ACC112 (cell line): ENCODE results near the gene GFRA1.

ENCODE experiments used
- H2AFZ ChIP-seq: fragments of 200-600 bp; sonication (generic); one replicate; pipeline ENCODE4 v1.6.0; 2017; ENCODE audit warnings: antibody characterized with exemption, low read length; ENCODE audit not compliant: unreplicated experiment
- H3K27ac ChIP-seq: fragments of 200-600 bp; sonication (generic); 2 replicates; pipeline ENCODE4 v1.5.1; 2014; ENCODE audit warnings: low read depth, mild to moderate bottlenecking, antibody characterized with exemption, low read length, moderate library complexity
- H3K27me3 ChIP-seq: fragments of 200-600 bp; sonication (generic); 2 replicates; pipeline ENCODE4 v1.6.1; 2014; ENCODE audit warnings: mild to moderate bottlenecking, antibody characterized with exemption, low read length, moderate library complexity, mixed read lengths; ENCODE audit not compliant: insufficient read depth
- H3K36me3 ChIP-seq: fragments of 200-600 bp; sonication (generic); 2 replicates; pipeline ENCODE4 v1.6.1; 2016; ENCODE audit warnings: mild to moderate bottlenecking, antibody characterized with exemption, low read length, moderate library complexity, mixed read lengths; ENCODE audit not compliant: insufficient read depth
- H3K4me1 ChIP-seq: fragments of 200-600 bp; sonication (generic); one replicate; pipeline ENCODE4 v1.6.1; 2016; ENCODE audit warnings: low read length, mixed read lengths; ENCODE audit not compliant: insufficient read depth, unreplicated experiment, control insufficient read depth
- H3K4me3 ChIP-seq: fragments of 200-600 bp; sonication (generic); 2 replicates; pipeline ENCODE4 v1.5.1; 2014; ENCODE audit warnings: mild to moderate bottlenecking, low read depth, low read length
- H3K79me2 ChIP-seq: fragments of 200-600 bp; sonication (generic); one replicate; pipeline ENCODE4 v1.6.0; 2016; ENCODE audit warnings: low read length; ENCODE audit not compliant: control insufficient read depth, unreplicated experiment, insufficient read depth

The GFRA1 gene

DNA sequence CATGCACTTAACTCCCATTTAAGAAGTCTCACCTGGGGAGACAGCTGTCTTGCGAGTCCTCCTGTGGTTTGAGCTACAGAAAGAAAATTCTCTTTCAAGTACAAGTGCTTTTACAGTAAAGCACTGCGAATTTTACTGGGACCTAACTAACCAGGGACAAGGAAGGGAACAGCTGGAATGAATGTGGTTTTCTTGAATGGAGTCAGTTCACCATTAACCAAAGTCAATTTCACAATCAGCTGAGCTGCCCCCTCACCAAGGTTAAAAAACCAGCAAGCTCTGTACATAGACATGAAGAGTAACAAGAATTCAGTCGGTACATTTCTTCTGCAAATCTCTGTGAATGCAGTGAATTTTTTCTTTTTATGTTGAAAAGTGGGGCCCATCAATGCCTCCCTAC, 56.3 kb downstream of the GFRA1 start:
- H3K79me2 ChIP-seq: no peaks in the 10 kb centered on the region
- H3K36me3 ChIP-seq: no peaks in the 10 kb centered on the region
- H3K4me3 ChIP-seq: no peak overlapping the region
- H3K27me3 ChIP-seq: no peaks in the 10 kb centered on the region
- H3K27ac ChIP-seq: no peak overlapping the region
- H3K4me1 ChIP-seq: no peaks in the 10 kb centered on the region
- no peak overlapping the region for H2AFZ ChIP-seq

DNA sequence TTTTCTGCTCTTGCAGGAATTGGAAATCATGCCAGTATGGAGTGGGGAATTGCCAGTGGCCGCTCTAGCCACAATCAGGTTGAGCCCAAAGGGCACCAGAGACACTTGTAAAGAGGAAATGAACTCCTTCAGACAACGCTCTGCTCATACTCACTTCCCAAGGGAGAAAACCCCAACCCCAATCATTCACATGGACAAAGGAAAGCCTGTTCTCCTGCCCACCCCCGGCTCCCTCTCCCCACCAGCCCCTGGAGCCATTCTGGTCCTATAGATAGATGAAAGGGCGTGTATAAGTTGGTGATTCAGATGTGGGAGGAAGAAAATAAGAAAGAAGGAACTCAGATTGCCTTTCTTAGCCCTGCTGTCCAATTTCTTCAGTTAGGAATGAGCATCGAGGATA, 57.4 kb downstream of the GFRA1 start:
- no peak overlapping the region for H2AFZ ChIP-seq
- H3K79me2 ChIP-seq: no peaks in the 10 kb centered on the region
- no peaks in the 10 kb centered on the region for H3K4me1 ChIP-seq
- H3K4me3 ChIP-seq: no peak overlapping the region
- H3K27me3 ChIP-seq: no peaks in the 10 kb centered on the region
- H3K27ac ChIP-seq: no peak overlapping the region
- H3K36me3 ChIP-seq: no peaks in the 10 kb centered on the region

DNA sequence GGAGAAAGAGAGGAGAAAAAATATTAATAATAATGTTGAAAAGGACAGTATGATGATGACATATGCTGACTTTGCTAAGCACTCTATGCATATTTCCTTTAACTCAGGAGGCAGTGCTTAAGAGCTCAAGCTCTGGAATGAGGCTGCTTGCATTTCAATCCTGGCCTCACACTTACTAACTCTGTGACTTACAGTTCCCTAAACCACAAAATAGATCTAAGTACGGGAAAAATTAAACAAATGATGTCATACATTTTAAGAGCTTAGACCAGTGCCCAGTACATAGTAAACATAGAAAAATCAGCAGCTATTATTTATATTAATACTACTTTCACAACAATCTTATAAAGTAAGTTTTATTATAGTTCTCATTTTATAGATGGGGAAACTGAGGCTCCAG, 61.3 kb downstream of the GFRA1 start:
- no peaks in the 10 kb centered on the region for H3K79me2 ChIP-seq
- no peaks in the 10 kb centered on the region for H3K4me1 ChIP-seq
- H3K27ac ChIP-seq: no peak overlapping the region
- no peaks in the 10 kb centered on the region for H3K36me3 ChIP-seq
- no peak overlapping the region for H3K4me3 ChIP-seq
- no peaks in the 10 kb centered on the region for H3K27me3 ChIP-seq
- no peak overlapping the region for H2AFZ ChIP-seq

DNA sequence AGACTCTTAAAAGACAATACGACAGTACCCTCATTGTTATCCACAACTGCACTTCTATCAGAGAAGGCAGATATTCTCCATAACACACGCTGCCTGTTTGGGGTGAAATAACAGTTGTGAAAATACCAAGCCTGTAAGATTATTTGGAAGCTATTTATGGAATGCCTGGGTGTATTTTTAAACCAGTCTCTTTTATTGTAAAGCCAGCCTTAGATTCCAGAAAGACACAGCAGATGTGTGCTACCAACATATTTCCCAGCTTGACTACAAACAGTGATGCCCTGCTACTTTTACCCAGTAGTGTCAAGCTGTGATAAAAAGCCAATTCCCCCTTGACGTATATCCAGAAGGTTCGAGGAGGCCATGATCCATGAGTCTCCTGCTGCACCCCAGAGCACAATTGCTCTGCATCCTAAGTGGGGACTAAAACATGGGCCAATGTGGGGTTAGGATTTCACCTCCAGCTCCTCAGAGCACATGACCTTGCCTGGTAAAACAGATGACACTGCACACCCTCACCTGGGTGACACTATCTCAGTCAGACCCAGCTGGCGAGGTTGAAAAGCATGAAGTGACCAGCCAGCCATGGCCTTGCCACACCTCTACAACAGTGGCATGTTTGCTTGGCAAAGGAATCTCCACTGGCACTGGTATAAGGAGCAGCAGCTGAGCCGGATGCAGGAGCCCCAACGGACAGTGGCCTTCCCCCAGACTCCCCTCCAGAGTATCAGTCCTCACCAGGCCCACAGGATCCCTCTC, 62.2 kb downstream of the GFRA1 start:
- H3K27ac ChIP-seq: no peak overlapping the region
- no peaks in the 10 kb centered on the region for H3K79me2 ChIP-seq
- no peaks in the 10 kb centered on the region for H3K27me3 ChIP-seq
- no peaks in the 10 kb centered on the region for H3K36me3 ChIP-seq
- no peaks in the 10 kb centered on the region for H3K4me1 ChIP-seq
- H2AFZ ChIP-seq: no peak overlapping the region
- H3K4me3 ChIP-seq: no peak overlapping the region

DNA sequence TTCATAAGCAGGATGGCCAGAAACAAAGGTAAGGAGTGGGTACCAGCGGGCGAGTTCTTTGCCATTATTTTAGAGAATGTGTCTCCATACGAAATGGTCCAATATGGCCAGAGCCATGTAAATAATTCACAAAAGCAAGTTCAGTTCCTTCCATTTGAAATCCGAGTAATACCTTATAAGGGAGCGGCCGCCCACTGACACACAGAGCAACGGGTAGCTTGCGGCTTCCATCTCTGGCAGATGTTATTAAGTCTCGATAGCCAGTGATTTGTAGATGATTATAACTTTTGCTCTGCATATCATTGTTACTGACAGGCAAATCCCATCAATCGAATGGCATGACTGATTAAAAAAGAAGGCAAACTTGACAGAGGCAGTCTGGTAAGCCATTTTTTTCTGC, 63.2 kb downstream of the GFRA1 start:
- no peaks in the 10 kb centered on the region for H3K79me2 ChIP-seq

DNA sequence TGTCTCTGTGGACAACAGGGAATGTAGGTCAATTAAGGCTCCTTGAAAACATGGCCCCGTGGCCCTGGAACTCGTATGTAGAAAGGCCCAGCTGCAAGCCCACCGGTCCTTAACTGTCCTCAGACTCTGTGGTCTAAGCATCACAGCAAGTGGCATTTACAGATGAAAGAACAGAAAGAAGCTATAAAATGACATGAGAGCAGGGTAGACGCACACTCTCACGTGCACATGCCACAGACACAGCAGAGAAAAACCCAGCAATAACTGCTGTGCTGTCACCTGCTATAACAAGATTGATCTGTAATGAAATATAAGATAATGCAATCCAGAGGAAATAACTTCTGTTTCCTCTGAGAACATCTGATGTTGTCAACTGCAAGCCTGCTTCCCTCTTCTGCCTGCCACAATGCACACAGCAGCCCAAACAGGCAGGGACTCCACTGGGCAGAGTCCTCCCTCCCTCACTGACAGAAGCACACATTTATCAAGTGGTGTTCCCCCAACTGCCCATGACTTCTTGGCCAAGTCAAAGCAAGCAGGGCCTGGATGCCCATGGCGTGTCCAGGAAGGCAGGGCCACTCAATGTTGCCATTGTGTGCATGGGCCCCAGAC, 63.9 kb downstream of the GFRA1 start:
- no peaks in the 10 kb centered on the region for H3K36me3 ChIP-seq
- no peaks in the 10 kb centered on the region for H3K27me3 ChIP-seq
- no peak overlapping the region for H2AFZ ChIP-seq
- no peak overlapping the region for H3K27ac ChIP-seq
- H3K4me3 ChIP-seq: no peak overlapping the region
- no peaks in the 10 kb centered on the region for H3K79me2 ChIP-seq
- H3K4me1 ChIP-seq: no peaks in the 10 kb centered on the region

More for the DNA sequence above, 63.2 kb downstream of the GFRA1 start:
- Histone ChIP-seq H2AFZ (no peak overlapping the region), H3K27ac (no peak overlapping the region), H3K36me3 (no peaks in the 10 kb centered on the region), H3K27me3 (no peaks in the 10 kb centered on the region), H3K4me1 (no peaks in the 10 kb centered on the region), H3K4me3 (no peak overlapping the region)

DNA sequence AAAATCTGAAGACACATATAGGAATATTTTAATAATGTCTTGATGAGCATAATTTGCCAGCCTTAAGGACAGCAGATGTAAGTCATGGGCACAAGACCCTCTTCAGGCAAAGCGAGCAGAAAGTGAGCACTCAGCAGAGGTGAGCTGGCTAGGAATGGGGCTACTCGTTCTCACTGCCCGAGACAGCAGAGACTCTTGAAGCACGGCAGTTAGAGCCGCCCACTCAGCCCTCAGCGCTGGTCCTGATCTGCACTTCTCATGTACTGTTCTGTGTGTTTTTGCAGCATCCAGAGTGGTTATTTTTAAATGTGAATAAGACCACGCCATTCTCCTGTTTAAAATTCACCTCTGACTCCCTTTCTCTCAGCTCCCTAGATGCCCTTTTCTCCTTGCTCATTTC, 65.3 kb downstream of the GFRA1 start:
- Histone ChIP-seq H3K36me3 (no peaks in the 10 kb centered on the region), H3K4me3 (no peak overlapping the region), H3K79me2 (no peaks in the 10 kb centered on the region), H3K27me3 (no peaks in the 10 kb centered on the region), H2AFZ (no peak overlapping the region), H3K27ac (no peak overlapping the region), H3K4me1 (no peaks in the 10 kb centered on the region)

DNA sequence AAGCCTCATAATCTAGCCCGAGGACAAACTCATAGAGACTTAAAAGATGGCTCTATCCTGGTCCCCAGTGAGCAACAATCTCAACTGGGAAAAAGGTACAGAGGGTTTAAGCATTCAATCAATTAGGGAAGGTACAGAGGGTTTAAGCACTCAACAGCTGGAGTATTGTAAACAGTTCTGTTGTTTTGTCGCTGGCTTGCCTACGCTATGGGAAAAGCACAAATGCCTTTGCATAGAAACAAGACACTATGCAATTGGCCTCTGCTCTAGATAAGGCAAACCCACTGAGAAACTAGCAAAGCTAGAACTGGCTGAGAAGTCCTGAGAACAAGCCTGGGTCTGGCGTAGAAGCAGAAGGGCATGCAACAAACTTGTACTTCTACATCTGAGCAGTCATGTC, 69.3 kb downstream of the GFRA1 start:
- no peak overlapping the region for H3K27ac ChIP-seq
- H3K4me1 ChIP-seq: no peaks in the 10 kb centered on the region
- H3K79me2 ChIP-seq: no peaks in the 10 kb centered on the region
- H2AFZ ChIP-seq: no peak overlapping the region
- H3K27me3 ChIP-seq: no peaks in the 10 kb centered on the region
- no peaks in the 10 kb centered on the region for H3K36me3 ChIP-seq
- no peak overlapping the region for H3K4me3 ChIP-seq

DNA sequence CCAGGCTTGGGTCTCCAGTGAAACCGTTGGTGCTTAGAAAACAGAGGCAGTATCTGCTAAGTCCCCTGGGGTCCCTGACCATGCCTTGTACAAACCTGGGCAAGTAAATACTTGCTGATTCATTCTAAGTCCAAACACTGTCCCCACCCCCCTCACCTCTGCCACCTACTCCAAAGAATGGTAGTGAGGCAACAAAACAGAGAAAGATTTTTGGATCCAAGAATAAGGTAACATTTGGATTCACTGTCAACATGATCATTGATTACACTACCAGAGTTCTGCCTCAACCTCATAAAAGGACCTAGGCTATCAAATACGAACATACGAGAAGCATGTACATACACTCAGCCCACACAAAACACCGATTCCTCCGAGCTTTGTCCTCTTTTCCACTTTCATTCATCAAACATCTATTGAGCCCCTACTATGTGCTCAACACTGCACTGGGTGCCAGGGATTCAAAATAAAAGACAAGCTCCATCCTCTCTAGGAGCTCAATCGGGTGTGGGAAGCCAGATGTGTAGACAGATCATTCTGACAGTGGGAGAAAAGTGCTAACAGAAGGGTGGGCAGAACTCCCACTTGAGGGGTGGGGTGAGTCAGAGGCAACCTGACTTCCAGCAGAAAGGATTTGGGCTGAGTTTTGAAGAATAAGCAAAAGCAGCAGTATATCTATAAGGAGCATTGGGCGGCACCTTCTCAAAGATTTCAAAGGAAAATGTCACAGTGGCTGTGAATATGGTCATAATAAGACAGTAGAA, 71.2 kb downstream of the GFRA1 start:
- H3K4me3 ChIP-seq: no peak overlapping the region
- no peaks in the 10 kb centered on the region for H3K36me3 ChIP-seq
- H3K79me2 ChIP-seq: no peaks in the 10 kb centered on the region
- H3K27ac ChIP-seq: no peak overlapping the region
- no peaks in the 10 kb centered on the region for H3K4me1 ChIP-seq
- no peaks in the 10 kb centered on the region for H3K27me3 ChIP-seq
- no peak overlapping the region for H2AFZ ChIP-seq

DNA sequence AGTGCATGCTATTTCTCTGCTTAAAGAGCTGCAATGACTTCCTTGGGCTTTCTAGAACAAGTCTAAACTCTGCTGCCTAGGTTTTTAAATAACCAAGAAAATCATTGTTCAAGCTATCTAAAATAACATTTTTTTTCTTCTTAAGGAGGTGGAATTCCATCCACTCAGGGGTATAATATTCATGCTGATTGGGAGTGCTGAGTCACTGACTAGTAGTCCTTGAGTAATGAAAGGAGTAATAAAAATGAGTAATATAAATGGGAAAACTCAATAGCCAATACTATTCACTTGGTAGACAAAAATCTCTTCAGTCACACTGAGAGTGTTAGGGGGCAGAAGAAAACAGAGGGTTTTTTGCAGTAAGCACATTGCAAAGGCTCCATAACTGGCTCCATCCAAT, 72.0 kb downstream of the GFRA1 start:
- no peak overlapping the region for H3K27ac ChIP-seq
- no peaks in the 10 kb centered on the region for H3K4me1 ChIP-seq
- no peaks in the 10 kb centered on the region for H3K79me2 ChIP-seq
- no peaks in the 10 kb centered on the region for H3K36me3 ChIP-seq
- no peak overlapping the region for H3K4me3 ChIP-seq
- H2AFZ ChIP-seq: no peak overlapping the region
- H3K27me3 ChIP-seq: no peaks in the 10 kb centered on the region

DNA sequence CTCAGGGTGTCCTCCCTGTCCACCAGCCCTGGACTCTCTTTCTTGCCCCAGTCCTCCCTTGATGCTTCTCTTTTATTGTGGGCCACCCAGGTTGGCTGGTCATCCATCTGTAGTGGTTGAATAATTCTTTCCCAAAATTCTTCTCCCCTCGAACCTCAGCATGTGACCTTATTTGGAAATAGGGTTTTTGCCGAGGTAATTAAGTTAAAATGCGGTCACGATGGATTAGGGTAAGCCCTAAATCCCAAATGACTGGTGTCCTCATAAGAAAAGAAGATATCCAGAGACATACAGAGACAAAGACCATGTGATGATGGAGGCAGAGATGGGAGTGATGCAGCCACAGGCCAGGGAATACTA, 74.3 kb downstream of the GFRA1 start:
- H2AFZ ChIP-seq: no peak overlapping the region

More for the DNA sequence above, 74.3 kb downstream of the GFRA1 start:
- Histone ChIP-seq H3K27ac (no peak overlapping the region), H3K79me2 (no peaks in the 10 kb centered on the region), H3K27me3 (no peaks in the 10 kb centered on the region), H3K4me1 (no peaks in the 10 kb centered on the region), H3K4me3 (no peak overlapping the region), H3K36me3 (no peaks in the 10 kb centered on the region)
